Astrocyte (in vitro differentiated cells and primary cell): Measurements from ENCODE around the gene MBOAT7.

Experiments
- CTCF ChIP-seq: IDR thresholded peaks from 2 replicates; pipeline ENCODE4 v1.5.1; 2011; ENCODE audit warnings: low read depth, mild to moderate bottlenecking, inconsistent platforms, low read length, moderate library complexity; ENCODE audit not compliant: insufficient read depth
- EZH2 ChIP-seq: IDR thresholded peaks from 2 replicates; pipeline ENCODE4 v1.6.1; 2012; ENCODE audit warnings: mild to moderate bottlenecking, low read length, inconsistent platforms; ENCODE audit not compliant: insufficient read depth

DNA sequence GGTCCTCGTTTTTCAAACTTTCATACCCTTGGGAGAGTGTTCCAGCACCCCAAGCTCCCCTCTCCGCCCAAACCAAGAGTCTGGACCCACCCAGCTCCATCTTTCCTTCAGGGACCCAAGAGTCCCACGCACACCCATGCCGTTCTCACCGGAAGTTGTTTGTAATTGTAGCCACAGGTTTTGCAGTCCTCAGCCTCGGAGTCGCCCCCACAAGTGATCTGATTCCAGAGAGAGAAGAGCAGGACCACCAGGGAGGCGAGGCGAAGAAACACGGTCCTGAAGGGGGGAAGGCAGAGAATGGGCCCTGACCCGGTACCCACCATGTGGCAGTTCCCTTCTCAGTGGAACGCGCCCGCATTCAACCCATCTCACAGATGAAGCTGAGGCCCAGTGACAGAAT, 26.5 kb downstream of the MBOAT7 start:
- TF ChIP-seq EZH2 (no peak), CTCF (no peak)
